Measurements from ENCODE around the gene LLPH. TPM values are rescaled to one million over a fixed set of nuclear protein-coding genes. Genes with fewer than 3 reads are reported as not detected.

The LLPH gene
- total RNA-seq: 2.4 and 4.8 TPM in 2 replicates

GRCh38 chr12:66130267-66131066, at the start of gene LLPH:
Gene LLPH, minus strand, starts transcription at chr12:66130750. Its CDS starts 1,644 bp downstream, at chr12:66129106.

DNA sequence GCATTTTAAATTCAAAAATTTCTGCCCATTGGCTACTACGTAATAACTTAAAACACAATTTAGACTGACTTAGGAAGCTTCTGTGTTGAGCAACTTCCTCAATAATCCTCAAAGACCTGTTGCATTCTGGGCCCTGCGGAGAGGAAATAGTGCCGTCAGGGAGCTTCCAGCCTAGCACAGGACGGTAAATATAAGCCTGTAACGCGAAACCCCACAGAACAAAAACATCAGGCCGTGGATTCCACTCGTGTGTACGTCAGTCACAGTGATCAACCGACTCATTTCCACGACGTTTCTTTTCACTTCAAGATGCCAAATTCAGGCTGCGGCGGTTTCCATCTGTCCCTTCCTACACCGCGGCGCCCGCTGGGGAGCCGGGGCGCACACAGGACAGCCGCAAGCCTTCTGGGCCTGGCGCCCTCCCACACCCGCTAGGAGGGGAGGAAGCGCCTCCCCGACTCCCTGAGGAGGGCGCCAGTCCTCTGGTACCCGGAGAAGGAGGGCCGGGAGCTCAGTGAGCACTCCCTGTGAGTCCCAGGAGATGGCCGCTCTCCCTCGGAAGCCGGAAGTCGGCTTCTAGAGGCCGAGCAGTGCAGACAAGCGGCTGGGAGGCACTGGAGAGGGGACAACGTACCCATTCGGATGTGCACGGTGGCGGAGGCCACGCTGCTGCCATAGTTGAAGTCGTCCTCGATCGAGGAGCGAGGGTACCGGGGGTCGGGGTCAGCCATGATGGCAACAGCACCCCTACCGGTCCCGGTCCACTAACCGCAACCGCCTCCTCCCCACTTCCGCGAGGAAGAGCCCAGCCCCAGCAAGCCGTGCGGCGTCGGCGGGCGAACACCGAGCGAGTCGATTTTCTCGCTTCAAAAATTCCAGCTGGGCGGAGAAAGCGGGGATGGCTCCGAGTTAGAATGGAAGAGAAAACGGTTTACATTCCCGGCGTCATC, 38.9 kb upstream of the LLPH start, which contains the start of gene TMBIM4:
Gene TMBIM4 (minus strand): TSS at position 776 of the 950 bp plus-strand sequence. CDS start 45 bp downstream, at position 731.

Other genes with a start within 250 kb of the LLPH start
- gene TMBIM4, start 39.2 kb upstream of the LLPH start, total RNA-seq: 35.3 and 46.8 TPM in 2 replicates
- 5.7 and 13.3 TPM in 2 replicates for gene IRAK3, start 58.5 kb upstream of the LLPH start, total RNA-seq
- 1.1 and 2.8 TPM in 2 replicates for gene HELB, start 171.7 kb upstream of the LLPH start, total RNA-seq

Measured in bladder microvascular endothelial cell (primary cell).